ENCODE measurements around the gene ITPR3.

GRCh38 chr6:33727932-33728331, 106.8 kb downstream of the ITPR3 start:
- TF ChIP-seq CTCF (IDR thresholded peaks at IDR 0.05; ENCODE audit: extremely low read depth in 1 of 2, insufficient read depth in 1 of 2, low read depth in 1 of 2, low read length in 2 of 2): no peak
- TF ChIP-seq POLR2A (IDR thresholded peaks at IDR 0.05; ENCODE audit: low read depth, low read length): no peak
- no peak for TF ChIP-seq EZH2 (IDR thresholded peaks at IDR 0.05; ENCODE audit: borderline replicate concordance, low read depth, low read length, severe bottlenecking)
- no peak for TF ChIP-seq POLR2AphosphoS5 (IDR thresholded peaks at IDR 0.05; ENCODE audit: insufficient read depth, low read depth, low read length)
- no peak for TF ChIP-seq MYC (IDR thresholded peaks at IDR 0.05; ENCODE audit: low read depth, low read length)
- no peak for TF ChIP-seq JUN (IDR thresholded peaks at IDR 0.05; ENCODE audit: borderline replicate concordance, insufficient read depth, insufficient read length, low read depth)
- no peak for TF ChIP-seq GATA2 (IDR thresholded peaks at IDR 0.05; ENCODE audit: insufficient read depth, insufficient read length, low read depth, low read length)
- TF ChIP-seq MAX (IDR thresholded peaks at IDR 0.05; ENCODE audit: insufficient read depth, insufficient read length): no peak
- TF ChIP-seq FOS (IDR thresholded peaks at IDR 0.05; ENCODE audit: borderline replicate concordance, insufficient read depth, low read length): no peak

Data from endothelial cell of umbilical vein (primary cell).